ENCODE results near the gene JUND. TPM values are rescaled to one million over a fixed set of nuclear protein-coding genes. Genes with fewer than 3 reads are reported as not detected.
A peak's percentile ranks its signal among the peaks of the same experiment; 100 is the strongest.

JUND gene
- total RNA-seq, 1 donor from 2014 or later: 54.0 TPM

- Histone ChIP-seq H3K36me3 (ENCODE audit: control insufficient read depth, insufficient read depth, low read length) (peaks cover 1% of the 10 kb centered on the region), H3K4me3 (ENCODE audit: low read depth, low read length) (no peak overlapping the region), H3K27me3 (ENCODE audit: control insufficient read depth, insufficient read depth, low read length) (no peaks in the 10 kb centered on the region)
- FAIRE-seq: no peak
- TF ChIP-seq CTCF (IDR thresholded peaks at IDR 0.05; ENCODE audit: insufficient read depth, low read length, severe bottlenecking): no peak
- DNase-seq (ENCODE audit: low read depth): no peak
These were observed 19.7 kb upstream of the JUND start for GRCh38 chr19:18300930-18301717.

GRCh38 chr19:18299654-18300053 lies 18.2 kb upstream of the JUND start:
- DNase-seq (ENCODE audit: low read depth): no peak
- no peak for TF ChIP-seq CTCF (IDR thresholded peaks at IDR 0.05; ENCODE audit: insufficient read depth, low read length, severe bottlenecking)
- H3K27me3 ChIP-seq (ENCODE audit: control insufficient read depth, insufficient read depth, low read length): no peaks in the 10 kb centered on the region
- H3K36me3 ChIP-seq (ENCODE audit: control insufficient read depth, insufficient read depth, low read length): no peaks in the 10 kb centered on the region
- H3K4me3 ChIP-seq (ENCODE audit: low read depth, low read length): no peak overlapping the region
- no peak for FAIRE-seq

- FAIRE-seq (no peak), DNase-seq (ENCODE audit: low read depth) (no peak)
- no peaks in the 10 kb centered on the region for H3K27me3 ChIP-seq (ENCODE audit: control insufficient read depth, insufficient read depth, low read length)
- no peak for TF ChIP-seq CTCF (IDR thresholded peaks at IDR 0.05; ENCODE audit: insufficient read depth, low read length, severe bottlenecking)
- H3K4me3 ChIP-seq (ENCODE audit: low read depth, low read length): no peak overlapping the region
- H3K36me3 ChIP-seq (ENCODE audit: control insufficient read depth, insufficient read depth, low read length): no peaks in the 10 kb centered on the region
These were observed 17.2 kb upstream of the JUND start for GRCh38 chr19:18298601-18299000.

- Histone ChIP-seq H3K36me3 (ENCODE audit: control insufficient read depth, insufficient read depth, low read length) (no peaks in the 10 kb centered on the region), H3K4me3 (ENCODE audit: low read depth, low read length) (no peak overlapping the region), H3K27me3 (ENCODE audit: control insufficient read depth, insufficient read depth, low read length) (no peaks in the 10 kb centered on the region)
- no peak for TF ChIP-seq CTCF (IDR thresholded peaks at IDR 0.05; ENCODE audit: insufficient read depth, low read length, severe bottlenecking)
- no peak for DNase-seq (ENCODE audit: low read depth)
- no peak for FAIRE-seq
These were observed 15.9 kb upstream of the JUND start for GRCh38 chr19:18297308-18297707.

GRCh38 chr19:18295034-18295451 lies 13.6 kb upstream of the JUND start:
- Histone ChIP-seq H3K36me3 (ENCODE audit: control insufficient read depth, insufficient read depth, low read length) (no peaks in the 10 kb centered on the region), H3K27me3 (ENCODE audit: control insufficient read depth, insufficient read depth, low read length) (no peaks in the 10 kb centered on the region), H3K4me3 (ENCODE audit: low read depth, low read length) (no peak overlapping the region)
- no peak for DNase-seq (ENCODE audit: low read depth)
- no peak for FAIRE-seq
- TF ChIP-seq CTCF (IDR thresholded peaks at IDR 0.05; ENCODE audit: insufficient read depth, low read length, severe bottlenecking): no peak

- no peak overlapping the region for H3K4me3 ChIP-seq (ENCODE audit: low read depth, low read length)
- DNase-seq (ENCODE audit: low read depth): peak; percentile 48
- TF ChIP-seq CTCF (IDR thresholded peaks at IDR 0.05; ENCODE audit: insufficient read depth, low read length, severe bottlenecking): no peak
- no peaks in the 10 kb centered on the region for H3K36me3 ChIP-seq (ENCODE audit: control insufficient read depth, insufficient read depth, low read length)
- H3K27me3 ChIP-seq (ENCODE audit: control insufficient read depth, insufficient read depth, low read length): no peaks in the 10 kb centered on the region
- FAIRE-seq: no peak
These were observed 13.0 kb upstream of the JUND start for GRCh38 chr19:18294467-18294864.
